ENCODE results near the gene OPCML. TPM values are rescaled to one million over a fixed set of nuclear protein-coding genes. Genes with fewer than 3 reads are reported as not detected.

Gene OPCML
- total RNA-seq, 1 experiment from 2014 or later = 0.58 TPM

GRCh38 chr11:132621976-132622580 lies 910.2 kb downstream of the OPCML start:
- Histone ChIP-seq H3K4me1 (replicated peaks) (no peaks in the 10 kb centered on the region), H3K9me3 (replicated peaks) (no peaks in the 10 kb centered on the region), H3K4me3 (no peak overlapping the region), H3K27ac (no peak overlapping the region), H3K36me3 (no peaks in the 10 kb centered on the region), H3K27me3 (replicated peaks) (no peaks in the 10 kb centered on the region)
- DNase-seq (ENCODE audit: low read depth in 1 of 2, low spot score in 2 of 2) = no peak

DNA sequence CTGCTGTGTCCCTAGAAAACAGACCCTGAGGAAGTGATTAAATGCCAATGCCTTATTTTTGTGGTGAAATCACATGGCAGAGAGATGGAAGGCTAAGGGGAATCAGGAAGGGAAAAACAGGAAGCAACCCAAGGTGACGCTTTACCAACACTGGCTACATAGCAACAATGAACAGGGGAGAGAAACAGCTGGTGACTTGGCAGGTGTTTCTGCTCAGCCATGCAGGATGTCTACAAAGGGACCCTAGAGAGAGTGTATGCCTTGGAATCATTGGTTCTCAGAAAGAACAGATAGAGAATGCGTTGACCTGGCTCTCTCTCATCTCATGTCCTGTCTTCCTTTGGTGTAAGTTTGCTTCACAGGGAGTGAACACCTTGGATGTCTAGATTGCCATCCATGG lies 911.9 kb downstream of the OPCML start:
- no peak overlapping the region for H3K27ac ChIP-seq
- H3K4me3 ChIP-seq = no peak overlapping the region
- H3K4me1 ChIP-seq (replicated peaks) = no peaks in the 10 kb centered on the region
- no peaks in the 10 kb centered on the region for H3K9me3 ChIP-seq (replicated peaks)
- H3K36me3 ChIP-seq = no peaks in the 10 kb centered on the region
- no peaks in the 10 kb centered on the region for H3K27me3 ChIP-seq (replicated peaks)
- DNase-seq (ENCODE audit: low read depth in 1 of 2, low spot score in 2 of 2) = no peak

GRCh38 chr11:132610791-132611190 lies 921.5 kb downstream of the OPCML start:
- H3K4me3 ChIP-seq = no peak overlapping the region
- H3K36me3 ChIP-seq = no peaks in the 10 kb centered on the region
- H3K27me3 ChIP-seq (replicated peaks) = no peaks in the 10 kb centered on the region
- no peak overlapping the region for H3K27ac ChIP-seq
- no peak for DNase-seq (ENCODE audit: low read depth in 1 of 2, low spot score in 2 of 2)
- peaks cover 7% of the 10 kb centered on the region for H3K4me1 ChIP-seq (replicated peaks)
- H3K9me3 ChIP-seq (replicated peaks) = no peaks in the 10 kb centered on the region

DNA sequence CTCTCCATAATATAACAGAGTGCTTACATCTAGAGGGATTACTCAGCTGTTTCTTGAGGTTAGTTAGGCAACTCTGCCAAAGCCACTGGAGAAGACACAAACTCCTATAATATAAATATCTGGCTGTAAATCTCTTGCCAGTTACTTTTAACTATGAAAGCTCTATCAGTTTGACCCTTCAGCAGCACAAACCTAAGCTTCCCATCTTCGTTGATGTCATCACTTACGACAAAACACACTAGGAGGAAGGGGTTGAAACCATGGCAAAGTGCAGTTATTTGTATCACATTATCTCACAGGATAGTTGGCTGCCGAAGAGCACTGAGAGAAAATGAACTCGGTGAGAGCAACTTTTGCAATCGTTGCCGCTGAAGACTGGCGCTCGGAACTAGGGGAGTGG lies 922.1 kb downstream of the OPCML start:
- no peak for DNase-seq (ENCODE audit: low read depth in 1 of 2, low spot score in 2 of 2)
- H3K27me3 ChIP-seq (replicated peaks) = no peaks in the 10 kb centered on the region
- no peak overlapping the region for H3K4me3 ChIP-seq
- H3K9me3 ChIP-seq (replicated peaks) = no peaks in the 10 kb centered on the region
- no peaks in the 10 kb centered on the region for H3K36me3 ChIP-seq
- H3K4me1 ChIP-seq (replicated peaks) = peaks cover 10% of the 10 kb centered on the region
- no peak overlapping the region for H3K27ac ChIP-seq

- Histone ChIP-seq H3K27ac (no peak overlapping the region), H3K27me3 (replicated peaks) (no peaks in the 10 kb centered on the region), H3K36me3 (no peaks in the 10 kb centered on the region), H3K4me3 (no peak overlapping the region), H3K9me3 (replicated peaks) (no peaks in the 10 kb centered on the region), H3K4me1 (replicated peaks) (peaks cover 24% of the 10 kb centered on the region)
- DNase-seq (ENCODE audit: low read depth in 1 of 2, low spot score in 2 of 2) = no peak
Measured at GRCh38 chr11:132607575-132607974, 924.7 kb downstream of the OPCML start.

DNA sequence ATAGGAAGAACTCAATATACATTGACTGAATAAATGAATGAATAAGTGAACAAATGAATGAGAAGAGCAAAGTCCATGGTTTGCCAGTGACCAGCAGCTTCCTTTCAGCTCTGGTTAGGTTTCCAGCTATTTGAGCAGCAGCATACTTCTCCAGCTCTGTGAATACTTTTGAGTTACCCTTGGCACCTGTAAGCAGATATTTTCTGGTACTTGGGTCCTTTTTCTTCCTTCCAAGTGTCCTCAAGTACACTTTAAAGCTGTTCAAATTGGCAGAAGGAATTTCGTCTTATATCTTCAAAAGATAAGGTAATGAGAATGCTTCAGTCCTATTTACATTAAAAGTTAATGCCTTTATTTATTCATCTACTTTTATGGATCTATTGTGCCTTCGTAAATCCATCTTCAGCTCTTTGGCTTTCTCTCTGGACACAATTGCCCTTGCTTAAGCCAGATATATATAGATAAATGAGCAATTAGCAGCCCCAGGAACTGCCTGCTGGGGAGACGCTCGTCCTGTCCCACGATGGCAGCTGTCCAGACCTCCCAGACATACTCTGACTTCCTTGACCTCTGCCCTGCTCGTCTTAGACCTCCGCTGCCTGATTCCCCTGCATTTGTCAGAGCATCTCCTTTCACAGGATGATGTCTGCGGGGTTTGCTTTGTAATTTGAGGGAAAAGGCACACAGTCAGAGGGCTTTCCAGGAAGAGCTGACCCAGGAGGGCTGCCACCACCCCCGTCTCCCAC lies 926.3 kb downstream of the OPCML start:
- peak in 1 of 2 experiments; percentile 5 for DNase-seq (ENCODE audit: low read depth in 1 of 2, low spot score in 2 of 2)
- no peak overlapping the region for H3K4me3 ChIP-seq

GRCh38 chr11:132604431-132604830 lies 927.9 kb downstream of the OPCML start:
- Histone ChIP-seq H3K27ac (peak overlapping the region; percentile 76), H3K4me1 (replicated peaks) (peaks cover 24% of the 10 kb centered on the region), H3K36me3 (no peaks in the 10 kb centered on the region), H3K9me3 (replicated peaks) (no peaks in the 10 kb centered on the region), H3K4me3 (no peak overlapping the region), H3K27me3 (replicated peaks) (no peaks in the 10 kb centered on the region)
- peak in 1 of 2 experiments; percentile 37 for DNase-seq (ENCODE audit: low read depth in 1 of 2, low spot score in 2 of 2)

More for the DNA sequence above, 926.3 kb downstream of the OPCML start:
- Histone ChIP-seq H3K27me3 (replicated peaks) (no peaks in the 10 kb centered on the region), H3K9me3 (replicated peaks) (no peaks in the 10 kb centered on the region), H3K27ac (no peak overlapping the region), H3K4me1 (replicated peaks) (peaks cover 24% of the 10 kb centered on the region), H3K36me3 (no peaks in the 10 kb centered on the region)

GRCh38 chr11:132601875-132602274 lies 930.4 kb downstream of the OPCML start:
- DNase-seq (ENCODE audit: low read depth in 1 of 2, low spot score in 2 of 2) = no peak
- Histone ChIP-seq H3K27ac (no peak overlapping the region), H3K36me3 (no peaks in the 10 kb centered on the region), H3K27me3 (replicated peaks) (no peaks in the 10 kb centered on the region), H3K4me3 (no peak overlapping the region), H3K9me3 (replicated peaks) (no peaks in the 10 kb centered on the region), H3K4me1 (replicated peaks) (peaks cover 24% of the 10 kb centered on the region)

DNA sequence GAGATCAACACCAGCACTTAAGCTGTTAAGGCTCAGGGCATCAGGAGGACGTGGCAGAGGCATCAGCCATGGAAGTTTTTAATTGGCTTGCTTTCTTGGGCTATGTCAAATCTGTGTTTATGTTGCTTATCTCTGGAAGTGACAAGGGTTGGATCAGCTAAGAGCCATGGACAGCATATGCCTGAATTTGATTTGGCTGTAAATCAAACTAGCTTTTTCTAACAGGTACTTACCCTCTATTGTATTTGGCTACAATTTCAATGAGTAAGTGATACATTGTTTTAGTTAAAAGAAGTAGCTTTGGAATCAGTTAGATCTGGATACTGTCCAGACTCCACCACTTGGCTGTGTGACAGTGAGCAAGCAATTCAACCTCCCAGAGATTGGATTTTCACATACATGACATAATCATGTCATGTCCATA lies 936.6 kb downstream of the OPCML start:
- Histone ChIP-seq H3K4me1 (replicated peaks) (no peaks in the 10 kb centered on the region), H3K27me3 (replicated peaks) (no peaks in the 10 kb centered on the region), H3K9me3 (replicated peaks) (no peaks in the 10 kb centered on the region), H3K27ac (no peak overlapping the region), H3K36me3 (no peaks in the 10 kb centered on the region), H3K4me3 (no peak overlapping the region)
- DNase-seq (ENCODE audit: low read depth in 1 of 2, low spot score in 2 of 2) = no peak

DNA sequence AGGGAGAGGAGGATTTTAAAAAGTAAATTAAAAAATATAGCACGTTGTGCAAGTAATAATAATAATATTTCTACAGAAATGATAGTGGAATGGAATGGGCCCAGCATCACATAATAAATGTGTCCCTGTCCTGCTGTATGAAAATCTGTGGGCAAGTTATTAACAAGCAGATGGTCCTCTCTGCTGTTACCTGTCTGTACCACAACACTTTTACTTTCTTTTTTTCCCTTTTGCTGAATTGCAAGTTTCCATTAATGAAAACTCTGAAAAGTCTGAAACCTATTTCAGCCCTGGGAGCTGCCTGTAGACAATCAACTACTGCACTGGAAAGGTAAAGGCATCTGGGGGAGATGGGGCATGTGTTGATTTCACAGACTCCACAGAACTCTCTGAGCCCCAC lies 937.1 kb downstream of the OPCML start:
- H3K9me3 ChIP-seq (replicated peaks) = no peaks in the 10 kb centered on the region
- DNase-seq (ENCODE audit: low read depth in 1 of 2, low spot score in 2 of 2) = no peak
- H3K27ac ChIP-seq = no peak overlapping the region
- no peaks in the 10 kb centered on the region for H3K27me3 ChIP-seq (replicated peaks)
- H3K4me1 ChIP-seq (replicated peaks) = no peaks in the 10 kb centered on the region; the same call in 1 of the 2 replicates
- H3K4me3 ChIP-seq = no peak overlapping the region
- H3K36me3 ChIP-seq = no peaks in the 10 kb centered on the region

DNA sequence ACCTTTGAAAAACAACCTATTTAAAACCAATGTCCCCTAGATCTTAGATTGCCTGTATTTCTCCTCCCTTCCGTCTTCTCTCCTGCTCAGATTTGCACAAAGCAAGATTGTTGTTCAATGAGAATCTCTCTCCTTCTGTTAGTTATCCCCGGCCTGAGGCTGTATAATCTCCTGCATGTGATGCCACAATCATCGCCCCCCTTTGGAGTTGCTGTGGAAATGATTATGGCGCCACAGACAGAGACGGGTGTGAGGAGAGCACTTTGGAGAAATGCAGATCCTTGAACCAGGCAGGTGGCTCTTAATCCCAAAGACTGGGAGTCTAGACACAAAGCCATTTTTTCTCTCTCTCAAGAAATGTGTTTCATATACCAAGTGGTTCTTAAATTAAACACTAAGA lies 941.3 kb downstream of the OPCML start:
- no peak overlapping the region for H3K4me3 ChIP-seq
- H3K27ac ChIP-seq = no peak overlapping the region
- H3K27me3 ChIP-seq (replicated peaks) = no peaks in the 10 kb centered on the region
- no peaks in the 10 kb centered on the region for H3K9me3 ChIP-seq (replicated peaks)
- no peaks in the 10 kb centered on the region; the same call in 1 of the 2 replicates for H3K4me1 ChIP-seq (replicated peaks)
- no peak for DNase-seq (ENCODE audit: low read depth in 1 of 2, low spot score in 2 of 2)
- H3K36me3 ChIP-seq = no peaks in the 10 kb centered on the region

- Histone ChIP-seq H3K4me3 (no peak overlapping the region), H3K27ac (no peak overlapping the region), H3K36me3 (no peaks in the 10 kb centered on the region), H3K9me3 (replicated peaks) (no peaks in the 10 kb centered on the region), H3K27me3 (replicated peaks) (no peaks in the 10 kb centered on the region), H3K4me1 (replicated peaks) (no peaks in the 10 kb centered on the region; the same call in 1 of the 2 replicates)
- DNase-seq (ENCODE audit: low read depth in 1 of 2, low spot score in 2 of 2) = peak in 1 of 2 experiments; percentile 1
Measured at GRCh38 chr11:132590554-132590953, 941.7 kb downstream of the OPCML start.

DNA sequence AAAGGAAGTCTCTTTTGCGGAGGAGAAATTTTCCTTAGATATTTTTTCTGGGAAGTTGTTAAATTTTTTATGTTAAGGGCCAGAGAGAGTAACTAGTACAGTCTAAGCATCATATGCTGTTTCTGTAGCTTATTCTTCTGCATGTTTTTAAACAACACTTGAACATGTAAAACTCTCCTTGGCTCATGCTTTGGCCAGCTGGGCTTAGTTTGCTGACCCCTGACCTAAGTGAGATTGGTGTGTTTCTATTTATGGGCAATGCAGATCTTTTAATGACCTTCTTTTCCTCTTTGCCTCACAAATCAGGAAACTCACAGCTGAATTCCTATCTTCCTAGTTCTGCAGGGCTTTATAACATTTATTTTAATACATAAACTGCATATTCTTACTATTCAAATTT lies 942.5 kb downstream of the OPCML start:
- Histone ChIP-seq H3K4me3 (no peak overlapping the region), H3K27me3 (replicated peaks) (no peaks in the 10 kb centered on the region), H3K36me3 (no peaks in the 10 kb centered on the region), H3K9me3 (replicated peaks) (no peaks in the 10 kb centered on the region), H3K4me1 (replicated peaks) (no peaks in the 10 kb centered on the region; the same call in 1 of the 2 replicates), H3K27ac (no peak overlapping the region)
- DNase-seq (ENCODE audit: low read depth in 1 of 2, low spot score in 2 of 2) = no peak

DNA sequence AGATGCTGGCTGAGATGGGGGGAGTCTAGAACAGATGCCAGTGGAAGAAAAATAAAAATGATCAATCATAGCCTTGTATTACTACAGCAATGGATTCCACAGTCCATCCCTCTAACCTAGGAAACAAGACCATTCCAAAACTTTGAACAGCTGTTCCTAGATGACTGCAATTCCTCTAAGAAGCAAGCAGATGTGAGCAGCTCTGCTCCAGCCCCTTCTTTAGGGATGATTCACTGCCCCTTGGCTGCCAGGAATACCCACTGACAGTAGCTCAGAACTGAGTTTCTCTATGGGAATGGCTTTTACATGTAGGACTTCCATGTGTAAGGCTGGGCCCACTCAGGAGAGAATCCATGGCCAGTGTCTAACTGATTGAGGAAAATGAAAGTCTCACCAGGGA lies 943.9 kb downstream of the OPCML start:
- Histone ChIP-seq H3K36me3 (no peaks in the 10 kb centered on the region), H3K4me3 (no peak overlapping the region), H3K9me3 (replicated peaks) (no peaks in the 10 kb centered on the region), H3K27me3 (replicated peaks) (no peaks in the 10 kb centered on the region), H3K27ac (no peak overlapping the region), H3K4me1 (replicated peaks) (no peaks in the 10 kb centered on the region; the same call in 1 of the 2 replicates)
- no peak for DNase-seq (ENCODE audit: low read depth in 1 of 2, low spot score in 2 of 2)
